AG04450 (cell line): ENCODE results near the gene ABCG2. TPM values are rescaled to one million over a fixed set of nuclear protein-coding genes. Genes with fewer than 3 reads are reported as not detected.

Experiments used
- CTCF ChIA-PET: fragments of 300-600, 350-600 bp; formaldehyde crosslinking; extraction: SDS; loops from one replicate; lab custom pipeline; 2022; ENCODE audit warnings: antibody characterized with exemption, inconsistent platforms; lab: Charles Lee
- POLR2A ChIA-PET: fragments of 350-600 bp; formaldehyde crosslinking; extraction: SDS; loops from one replicate; lab custom pipeline; 2021; ENCODE audit warnings: antibody characterized with exemption, inconsistent platforms; lab: Yijun Ruan, JAX
- DNase-seq: peaks from one replicate; pipeline ENCODE4 v3.0.0-alpha.2; 2011; ENCODE audit warnings: low read depth, low spot score
- H3K27ac ChIP-seq: one replicate; pipeline ENCODE4 v1.5.1; 2012; ENCODE audit warnings: low read depth, low read length, control low read depth
- H3K27me3 ChIP-seq: one replicate; pipeline ENCODE4 v1.6.0; 2012; ENCODE audit warnings: low read length; ENCODE audit not compliant: control insufficient read depth, insufficient read depth
- H3K4me3 ChIP-seq: 2 replicates; pipeline ENCODE4 v1.5.1; 2011; ENCODE audit warnings: mild to moderate bottlenecking, low read depth, low read length, control low read depth
- H3K9me3 ChIP-seq: 2 replicates; pipeline ENCODE4 v1.5.1; 2012; ENCODE audit warnings: low read length; ENCODE audit not compliant: control insufficient read depth, insufficient read depth
- CTCF ChIP-seq: IDR thresholded peaks from 2 replicates; pipeline ENCODE4 v1.5.1; 2011; ENCODE audit warnings: low read depth, low read length, control low read depth, inconsistent platforms
- polyA plus RNA-seq: library from polyadenylated mRNA; depleted of rRNA; stranded (reverse); fragments of >200 nt; gene quantifications from 2 replicates; pipeline ENCODE4 v1.2.3, GENCODE V29; 2011

Gene ABCG2
- polyA plus RNA-seq, 1 experiment = 1.2 TPM

DNA sequence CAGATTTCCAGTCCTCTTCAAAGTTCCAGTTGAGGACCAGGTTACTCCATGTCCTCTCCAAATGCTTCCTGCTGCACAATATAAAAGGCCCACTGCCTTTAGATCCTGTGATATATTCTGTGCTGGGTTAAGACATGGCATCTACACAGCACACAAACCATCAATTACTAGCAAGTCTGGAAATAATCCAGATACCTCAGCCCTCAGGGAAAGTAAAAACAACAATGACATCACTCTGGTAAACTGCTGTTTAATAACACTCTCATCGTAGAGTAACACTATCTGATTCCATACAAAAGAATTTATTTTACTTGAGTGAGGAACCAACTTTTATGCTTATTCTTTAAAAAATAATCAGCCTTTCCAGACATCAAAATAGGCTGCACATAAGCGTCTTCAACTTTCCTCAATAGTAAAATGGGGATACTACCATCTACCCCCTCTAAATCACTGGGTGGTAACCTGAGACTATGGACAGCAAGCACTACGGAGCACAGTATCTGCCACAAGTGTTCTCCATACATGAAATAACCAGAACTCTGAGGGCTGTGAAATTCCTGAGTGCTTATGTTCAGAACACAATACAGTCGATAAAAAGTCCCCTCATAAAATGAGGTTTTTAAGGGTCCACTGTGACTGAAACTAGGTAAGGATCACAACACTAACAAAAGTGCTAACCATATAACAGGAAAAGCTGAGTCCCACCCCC, 53.4 kb downstream of the ABCG2 start:
- Histone ChIP-seq H3K9me3 (no peaks in the 10 kb centered on the region), H3K4me3 (no peak overlapping the region), H3K27ac (no peak overlapping the region), H3K27me3 (no peaks in the 10 kb centered on the region)
- CTCF ChIA-PET = interaction anchor here (1.1 to 1.2 kb wide), 2 partner anchors 31 to 50 kb away, joined by 3 read pairs; no protein-coding TSS in a partner anchor
- peak; percentile 66 for DNase-seq
- POLR2A ChIA-PET = no interaction called here
- TF ChIP-seq CTCF = no peak

GRCh38 chr4:88102026-88102425, 56.4 kb downstream of the ABCG2 start:
- Histone ChIP-seq H3K4me3 (no peak overlapping the region), H3K27me3 (no peaks in the 10 kb centered on the region), H3K9me3 (no peaks in the 10 kb centered on the region), H3K27ac (no peak overlapping the region)
- ChIA-PET CTCF (no interaction called here), POLR2A (no interaction called here)
- no peak for TF ChIP-seq CTCF
- DNase-seq = no peak

DNA sequence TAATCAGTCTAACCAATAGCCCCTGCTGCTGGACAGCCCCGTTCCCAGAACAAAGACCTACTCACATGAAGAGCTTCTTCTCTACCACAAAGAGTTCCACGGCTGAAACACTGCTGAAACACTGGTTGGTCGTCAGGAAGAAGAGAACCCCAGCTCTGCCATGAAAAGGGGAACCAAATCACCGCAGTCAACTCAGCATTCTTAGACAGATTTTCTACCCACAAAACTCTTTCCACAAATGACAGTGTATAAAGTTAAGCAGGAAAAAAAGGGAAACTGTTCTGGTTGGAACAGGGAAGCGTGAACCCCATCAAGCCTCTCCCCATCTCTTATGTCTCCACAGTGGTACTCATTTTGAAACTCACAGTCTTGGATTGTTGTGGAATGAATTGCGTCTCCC, 57.3 kb downstream of the ABCG2 start:
- TF ChIP-seq CTCF = no peak
- Histone ChIP-seq H3K4me3 (no peak overlapping the region), H3K9me3 (no peaks in the 10 kb centered on the region), H3K27ac (no peak overlapping the region), H3K27me3 (no peaks in the 10 kb centered on the region)
- DNase-seq = no peak
- ChIA-PET CTCF (no interaction called here), POLR2A (no interaction called here)

GRCh38 chr4:88098993-88099752, 59.3 kb downstream of the ABCG2 start:
- Histone ChIP-seq H3K27me3 (no peaks in the 10 kb centered on the region), H3K27ac (no peak overlapping the region), H3K9me3 (no peaks in the 10 kb centered on the region), H3K4me3 (no peak overlapping the region)
- ChIA-PET POLR2A (no interaction called here), CTCF (no interaction called here)
- no peak for TF ChIP-seq CTCF
- no peak for DNase-seq

GRCh38 chr4:88097781-88098180, 60.7 kb downstream of the ABCG2 start:
- no peak for DNase-seq
- Histone ChIP-seq H3K9me3 (no peaks in the 10 kb centered on the region), H3K27me3 (no peaks in the 10 kb centered on the region), H3K27ac (no peak overlapping the region), H3K4me3 (no peak overlapping the region)
- POLR2A ChIA-PET = no interaction called here
- CTCF ChIA-PET = no interaction called here
- no peak for TF ChIP-seq CTCF
